Erythroblast (primary cell): ENCODE results near the gene HTRA2.

Experiments used
- GATA1 ChIP-seq: IDR thresholded peaks from 2 replicates; pipeline ENCODE4 v1.6.1; 2011; ENCODE audit warnings: low read depth, mild to moderate bottlenecking, control low read depth, low read length, moderate library complexity
- POLR2A ChIP-seq: IDR thresholded peaks from 2 replicates; pipeline ENCODE4 v1.6.1; 2011; ENCODE audit warnings: mild to moderate bottlenecking, low read length

DNA sequence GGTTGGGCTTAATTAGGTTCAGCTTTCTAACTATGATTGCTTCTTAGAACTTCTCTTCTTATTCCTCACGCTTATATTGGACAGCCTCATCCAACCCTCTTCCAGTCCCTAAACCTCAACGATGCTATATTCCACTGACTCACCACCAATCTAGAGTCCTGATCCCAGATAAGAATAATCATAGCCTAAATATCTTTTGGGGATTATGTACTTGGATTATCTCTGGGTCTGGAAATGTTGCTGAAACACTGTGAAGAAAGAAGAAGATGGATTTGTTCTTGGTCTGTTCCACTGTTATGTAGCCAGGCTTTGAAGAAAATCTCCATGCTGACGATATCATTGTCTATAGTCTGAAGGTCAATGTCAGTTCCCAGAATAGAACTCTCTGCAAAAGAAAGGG is 51.7 kb downstream of the HTRA2 start:
- TF ChIP-seq POLR2A = no peak
- no peak for TF ChIP-seq GATA1
